Stimulated activated memory B cell treated with anti-CD40 and anti-IgM and Interleukin-4, amounts not matched to agents 10 μg/mL and 1 μg/mL and 100 μg/mL, for 72 hours (primary cell): ENCODE measurements around the gene MINDY4B.

Experiments used
- ATAC-seq: fragments of 150-1000 bp; cut with Tn5 transposase; 2 replicates; pipeline ENCODE4 v1.10.0; 2021
- H3K27ac Mint-ChIP-seq: one replicate; pipeline ENCODE4 v1.8.0; 2022; ENCODE audit warnings: mild to moderate bottlenecking, mixed read lengths
- H3K27me3 Mint-ChIP-seq: one replicate; pipeline ENCODE4 v1.8.0; 2022; ENCODE audit warnings: mixed read lengths
- H3K36me3 Mint-ChIP-seq: one replicate; pipeline ENCODE4 v1.8.0; 2022; ENCODE audit warnings: mixed read lengths
- H3K4me1 Mint-ChIP-seq: one replicate; pipeline ENCODE4 v1.8.0; 2022; ENCODE audit warnings: mixed read lengths
- H3K4me3 Mint-ChIP-seq: one replicate; pipeline ENCODE4 v1.8.0; 2022; ENCODE audit warnings: mild to moderate bottlenecking, moderate library complexity, mixed read lengths
- H3K9me3 Mint-ChIP-seq: one replicate; pipeline ENCODE4 v1.8.0; 2022; ENCODE audit warnings: mixed read lengths

The MINDY4B gene

DNA sequence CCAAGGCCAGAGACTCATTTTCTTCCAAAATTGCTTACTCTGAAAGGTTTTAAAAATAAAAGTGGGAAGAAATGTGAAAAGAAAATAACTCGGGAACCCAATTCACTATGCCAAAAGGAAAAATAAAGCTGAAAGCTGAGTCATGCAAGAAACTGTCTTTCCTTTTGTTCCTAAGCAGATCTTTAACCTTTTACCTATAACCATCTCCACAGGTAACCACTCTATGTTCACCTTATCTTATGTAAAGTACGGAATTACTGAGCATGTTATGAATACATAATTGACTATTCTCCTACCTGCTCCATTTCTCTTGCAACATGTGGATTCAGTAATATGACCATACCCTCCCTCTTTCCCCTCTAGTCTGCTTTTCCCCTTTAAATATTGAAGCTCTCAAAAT, 62.0 kb downstream of the MINDY4B start:
- Mint-ChIP-seq H3K36me3 (no peaks in the 10 kb centered on the region), H3K9me3 (no peaks in the 10 kb centered on the region), H3K27ac (no peak overlapping the region), H3K27me3 (peaks cover 43% of the 10 kb centered on the region), H3K4me3 (no peak overlapping the region), H3K4me1 (no peaks in the 10 kb centered on the region)
- ATAC-seq, result no peak

GRCh38 chr3:150840802-150841515, 64.3 kb downstream of the MINDY4B start:
- Mint-ChIP-seq H3K9me3 (no peaks in the 10 kb centered on the region), H3K36me3 (no peaks in the 10 kb centered on the region), H3K27me3 (peaks cover 43% of the 10 kb centered on the region), H3K4me1 (no peaks in the 10 kb centered on the region), H3K27ac (no peak overlapping the region), H3K4me3 (no peak overlapping the region)
- ATAC-seq, result peak; percentile 51

DNA sequence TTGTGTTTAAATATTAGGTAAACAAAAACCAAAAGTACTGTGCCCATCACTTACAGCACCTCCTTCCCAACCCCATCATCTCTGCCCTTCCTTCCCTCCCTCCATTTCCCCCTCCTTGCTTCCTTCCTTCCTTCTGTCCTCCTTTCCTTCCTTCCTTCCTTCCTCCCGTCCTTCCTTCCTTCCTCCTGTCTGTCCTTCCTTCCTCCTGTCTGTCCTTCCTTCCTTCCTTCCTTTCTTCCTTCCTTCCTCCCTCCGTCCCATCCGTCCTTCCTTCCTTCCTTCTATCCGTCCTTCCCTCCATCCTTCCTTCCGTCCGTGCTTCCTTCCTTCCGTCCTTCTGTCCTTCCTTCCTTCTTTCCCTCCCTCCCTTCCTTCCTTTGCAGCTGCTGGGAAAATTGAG, 74.5 kb downstream of the MINDY4B start:
- Mint-ChIP-seq H3K9me3 (peaks cover 4% of the 10 kb centered on the region), H3K36me3 (no peaks in the 10 kb centered on the region), H3K4me1 (peaks cover 34% of the 10 kb centered on the region), H3K27me3 (peaks cover 11% of the 10 kb centered on the region), H3K27ac (peak overlapping the region; percentile 77), H3K4me3 (no peak overlapping the region)
- ATAC-seq, result no peak

DNA sequence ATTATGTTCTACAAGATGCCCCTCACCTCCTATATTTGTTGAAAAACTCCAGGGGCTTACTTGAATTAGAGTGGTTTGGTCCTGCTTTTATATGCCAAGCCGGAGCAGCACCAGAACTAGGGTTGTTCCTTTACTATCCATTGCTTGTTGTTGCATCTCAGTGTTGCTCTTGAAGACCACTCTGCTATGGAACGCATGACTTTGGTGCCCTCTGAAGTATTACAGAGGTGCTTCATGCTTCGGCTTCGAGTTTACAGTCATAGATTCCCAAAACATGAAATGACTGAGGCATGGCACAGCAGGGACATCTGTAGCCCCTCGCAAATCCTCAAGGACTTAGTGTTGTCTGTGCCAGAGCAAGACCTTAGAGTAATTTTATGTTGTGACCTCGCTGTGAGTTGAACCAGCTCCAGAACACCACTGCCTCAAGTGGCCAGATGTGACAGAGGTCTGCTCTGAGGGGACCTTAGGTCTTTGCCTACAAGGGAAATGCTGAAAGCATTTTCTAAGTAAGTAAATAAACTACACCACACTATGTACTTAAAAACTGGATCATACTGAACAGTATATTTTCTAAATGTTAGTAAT, 75.1 kb downstream of the MINDY4B start:
- Mint-ChIP-seq H3K27ac (peak overlapping the region; percentile 77), H3K4me1 (peaks cover 33% of the 10 kb centered on the region), H3K4me3 (no peak overlapping the region), H3K27me3 (peaks cover 11% of the 10 kb centered on the region), H3K9me3 (peaks cover 4% of the 10 kb centered on the region), H3K36me3 (no peaks in the 10 kb centered on the region)
- ATAC-seq, result peak; percentile 60

DNA sequence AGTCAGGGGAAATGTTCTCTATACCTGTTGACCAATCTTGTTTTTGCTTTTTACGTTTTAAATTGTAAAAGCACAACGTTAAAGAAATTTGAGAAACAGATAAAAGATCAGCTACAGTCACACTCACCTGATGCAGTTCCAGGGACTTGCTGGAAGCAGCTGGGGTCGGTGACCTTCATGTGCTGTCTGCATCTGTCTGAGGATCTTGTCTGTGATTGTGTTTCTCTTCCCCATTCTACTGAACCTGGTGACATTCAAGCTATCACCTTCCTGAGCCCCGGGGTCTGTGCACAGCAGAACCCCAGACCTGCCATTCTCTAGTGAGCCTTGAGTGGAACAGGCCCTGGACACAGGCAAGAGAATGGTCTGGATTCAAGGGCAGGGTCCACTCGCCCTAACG, 75.8 kb downstream of the MINDY4B start:
- peaks cover 4% of the 10 kb centered on the region for H3K9me3 Mint-ChIP-seq
- H3K36me3 Mint-ChIP-seq, result no peaks in the 10 kb centered on the region
- peaks cover 11% of the 10 kb centered on the region for H3K27me3 Mint-ChIP-seq
- ATAC-seq, result peak; percentile 90
- no peak overlapping the region for H3K4me3 Mint-ChIP-seq
- peak overlapping the region; percentile 77 for H3K27ac Mint-ChIP-seq
- H3K4me1 Mint-ChIP-seq, result peaks cover 27% of the 10 kb centered on the region

- Mint-ChIP-seq H3K36me3 (no peaks in the 10 kb centered on the region), H3K9me3 (peaks cover 4% of the 10 kb centered on the region), H3K27ac (peak overlapping the region; percentile 77), H3K27me3 (peaks cover 12% of the 10 kb centered on the region), H3K4me1 (peaks cover 27% of the 10 kb centered on the region), H3K4me3 (no peak overlapping the region)
- ATAC-seq, result no peak
These were observed 76.2 kb downstream of the MINDY4B start for GRCh38 chr3:150828997-150829396.

DNA sequence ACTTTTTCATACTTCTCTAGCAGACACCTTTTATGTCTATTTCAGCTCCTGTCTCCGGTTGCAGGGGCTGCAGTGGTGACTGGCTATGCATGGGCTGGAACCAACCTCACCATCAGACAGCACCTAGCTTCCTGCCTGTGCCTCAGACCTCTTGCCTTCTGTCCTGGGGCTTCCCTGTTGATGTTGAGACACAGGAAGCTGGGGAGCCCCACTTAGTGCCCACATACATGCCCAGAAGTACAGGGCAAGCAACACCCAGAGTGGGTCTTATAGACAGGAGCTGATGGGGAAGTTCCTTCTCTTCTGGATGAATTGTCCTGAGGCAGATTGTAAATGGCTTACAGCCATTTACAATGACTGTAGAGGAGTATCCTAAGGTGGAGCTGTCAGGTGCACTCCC, 77.0 kb downstream of the MINDY4B start:
- Mint-ChIP-seq H3K9me3 (peaks cover 7% of the 10 kb centered on the region), H3K4me1 (peaks cover 27% of the 10 kb centered on the region), H3K27ac (peak overlapping the region; percentile 77), H3K4me3 (no peak overlapping the region), H3K27me3 (peaks cover 20% of the 10 kb centered on the region), H3K36me3 (no peaks in the 10 kb centered on the region)
- ATAC-seq, result no peak

GRCh38 chr3:150826466-150827282, 78.6 kb downstream of the MINDY4B start:
- peaks cover 7% of the 10 kb centered on the region for H3K9me3 Mint-ChIP-seq
- ATAC-seq, result no peak
- H3K4me3 Mint-ChIP-seq, result no peak overlapping the region
- peak overlapping the region; percentile 3 for H3K27ac Mint-ChIP-seq
- H3K4me1 Mint-ChIP-seq, result peaks cover 27% of the 10 kb centered on the region
- peaks cover 22% of the 10 kb centered on the region for H3K27me3 Mint-ChIP-seq
- no peaks in the 10 kb centered on the region for H3K36me3 Mint-ChIP-seq

- peaks cover 6% of the 10 kb centered on the region for H3K9me3 Mint-ChIP-seq
- peaks cover 24% of the 10 kb centered on the region for H3K4me1 Mint-ChIP-seq
- H3K36me3 Mint-ChIP-seq, result no peaks in the 10 kb centered on the region
- no peak overlapping the region for H3K4me3 Mint-ChIP-seq
- H3K27me3 Mint-ChIP-seq, result peaks cover 22% of the 10 kb centered on the region
- H3K27ac Mint-ChIP-seq, result no peak overlapping the region
- no peak for ATAC-seq
These were observed 79.3 kb downstream of the MINDY4B start for GRCh38 chr3:150825916-150826377.

GRCh38 chr3:150825192-150825915, 79.9 kb downstream of the MINDY4B start:
- peaks cover 18% of the 10 kb centered on the region for H3K4me1 Mint-ChIP-seq
- H3K36me3 Mint-ChIP-seq, result no peaks in the 10 kb centered on the region
- no peak overlapping the region for H3K27ac Mint-ChIP-seq
- no peak for ATAC-seq
- peaks cover 4% of the 10 kb centered on the region for H3K9me3 Mint-ChIP-seq
- peaks cover 22% of the 10 kb centered on the region for H3K27me3 Mint-ChIP-seq
- no peak overlapping the region for H3K4me3 Mint-ChIP-seq

DNA sequence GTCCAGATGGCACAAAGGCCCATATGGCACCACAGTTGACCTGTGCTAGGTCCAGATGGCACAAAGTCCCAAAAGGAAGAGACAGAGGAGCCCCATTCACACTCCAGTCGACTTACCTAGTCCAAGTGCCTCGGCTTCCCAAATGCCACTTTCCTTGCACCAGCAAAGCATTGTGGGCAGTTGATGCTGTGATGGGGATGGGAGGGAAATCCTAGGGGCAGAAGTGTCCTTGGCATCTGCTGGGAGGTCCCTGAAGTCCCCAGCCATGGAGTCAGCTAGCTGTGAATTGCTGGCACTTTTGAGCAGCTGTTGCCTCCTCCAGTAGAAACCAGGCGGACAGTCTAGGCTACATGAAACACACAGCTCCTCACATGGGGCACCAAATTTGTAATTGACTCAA, 82.0 kb downstream of the MINDY4B start:
- H3K9me3 Mint-ChIP-seq, result peaks cover 4% of the 10 kb centered on the region
- no peak for ATAC-seq
- H3K36me3 Mint-ChIP-seq, result no peaks in the 10 kb centered on the region
- no peak overlapping the region for H3K4me3 Mint-ChIP-seq
- H3K4me1 Mint-ChIP-seq, result peaks cover 5% of the 10 kb centered on the region
- H3K27me3 Mint-ChIP-seq, result peaks cover 22% of the 10 kb centered on the region
- H3K27ac Mint-ChIP-seq, result no peak overlapping the region

- ATAC-seq, result no peak
- H3K4me3 Mint-ChIP-seq, result no peak overlapping the region
- H3K27ac Mint-ChIP-seq, result no peak overlapping the region
- H3K9me3 Mint-ChIP-seq, result peaks cover 4% of the 10 kb centered on the region
- H3K4me1 Mint-ChIP-seq, result no peaks in the 10 kb centered on the region
- H3K36me3 Mint-ChIP-seq, result no peaks in the 10 kb centered on the region
- peaks cover 22% of the 10 kb centered on the region for H3K27me3 Mint-ChIP-seq
These were observed 82.6 kb downstream of the MINDY4B start for GRCh38 chr3:150822636-150823035.
